ENCODE measurements around the gene MCRIP2.

Gene MCRIP2

GRCh38 chr16:617855-618254 is 23.8 kb upstream of the MCRIP2 start:
- DNase-seq: no peak

- no peak for DNase-seq
Measured at GRCh38 chr16:619476-620100, 22.0 kb upstream of the MCRIP2 start.

GRCh38 chr16:620700-621525 is 20.7 kb upstream of the MCRIP2 start:
- DNase-seq: no peak

- DNase-seq: no peak
Measured at GRCh38 chr16:621526-622105, 20.0 kb upstream of the MCRIP2 start.

- DNase-seq: no peak
Measured at GRCh38 chr16:622920-623280, 18.7 kb upstream of the MCRIP2 start.

- no peak for DNase-seq
Measured at GRCh38 chr16:624526-625070, 17.0 kb upstream of the MCRIP2 start.

GRCh38 chr16:625117-625976 is 16.3 kb upstream of the MCRIP2 start:
- DNase-seq: no peak

GRCh38 chr16:625977-626765 is 15.5 kb upstream of the MCRIP2 start:
- DNase-seq: no peak

- no peak for DNase-seq
Measured at GRCh38 chr16:626787-627453, 14.7 kb upstream of the MCRIP2 start.

GRCh38 chr16:627454-628239 is 14.0 kb upstream of the MCRIP2 start:
- no peak for DNase-seq

GRCh38 chr16:628321-629061 is 13.1 kb upstream of the MCRIP2 start:
- DNase-seq: no peak

- DNase-seq: no peak
Measured at GRCh38 chr16:629185-629832, 12.3 kb upstream of the MCRIP2 start.

GRCh38 chr16:629833-630248 is 11.8 kb upstream of the MCRIP2 start:
- no peak for DNase-seq

GRCh38 chr16:630249-630814 is 11.3 kb upstream of the MCRIP2 start:
- DNase-seq: no peak

GRCh38 chr16:630815-631405 is 10.7 kb upstream of the MCRIP2 start, which contains the start of gene WFIKKN1:
Gene WFIKKN1, plus strand, starts transcription at chr16:630985. Its CDS starts 269 bp downstream, at chr16:631254.
- no peak for DNase-seq

- no peak for DNase-seq
Measured at GRCh38 chr16:631808-632358, 9.7 kb upstream of the MCRIP2 start.

GRCh38 chr16:632486-633335 is 8.9 kb upstream of the MCRIP2 start:
- DNase-seq: no peak
